HepG2 (cell line): ENCODE measurements around the gene SAC3D1. TPM values are rescaled to one million over a fixed set of nuclear protein-coding genes. Genes with fewer than 3 reads are reported as not detected.

ENCODE experiments used
- CHD2 ChIP-seq: IDR thresholded peaks from 2 replicates; pipeline ENCODE4 v1.6.1; 2011; ENCODE audit warnings: low read depth, low read length, improper control_type of control experiment
- DZIP1 ChIP-seq: sonication (generic); formaldehyde crosslinking; IDR thresholded peaks from 2 replicates; pipeline ENCODE4 v1.5.0; 2020; ENCODE audit warnings: mild to moderate bottlenecking, missing genetic modification reagents
- E2F1 ChIP-seq: sonication (generic); formaldehyde crosslinking; IDR thresholded peaks from 2 replicates; pipeline ENCODE4 v1.5.0; 2020; ENCODE audit warnings: missing genetic modification reagents
- GATAD2A ChIP-seq: IDR thresholded peaks from 2 replicates; pipeline ENCODE4 v1.6.1; 2016
- HNRNPH1 ChIP-seq: fragments of 200-400 bp; formaldehyde crosslinking; optimal IDR thresholded peaks from 2 replicates; pipeline ENCODE3; 2017; ENCODE audit warnings: mild to moderate bottlenecking, low read depth, low read length
- KLF13 ChIP-seq: sonication (generic); formaldehyde crosslinking; IDR thresholded peaks from 2 replicates; pipeline ENCODE4 v1.4.0; 2020; ENCODE audit warnings: mild to moderate bottlenecking, missing genetic modification reagents
- LBX2 ChIP-seq: sonication (generic); formaldehyde crosslinking; IDR thresholded peaks from 2 replicates; pipeline ENCODE4 v1.5.0; 2020; ENCODE audit warnings: missing genetic modification reagents, mild to moderate bottlenecking, borderline replicate concordance
- MBD4 ChIP-seq: IDR thresholded peaks from 2 replicates; pipeline ENCODE4 v1.6.1; 2012; ENCODE audit warnings: low read length, inconsistent platforms, borderline replicate concordance
- MED1 ChIP-seq: sonication (generic); formaldehyde crosslinking; IDR thresholded peaks from 2 replicates; pipeline ENCODE4 v1.4.0; 2020; ENCODE audit warnings: missing genetic modification reagents
- MTA1 ChIP-seq: sonication (generic); formaldehyde crosslinking; IDR thresholded peaks from 2 replicates; pipeline ENCODE4 v1.4.0; 2020; ENCODE audit warnings: missing genetic modification reagents, mild to moderate bottlenecking, borderline replicate concordance
- NR3C1 ChIP-seq: sonication (generic); formaldehyde crosslinking; IDR thresholded peaks from 2 replicates; pipeline ENCODE4 v1.4.0; 2020; ENCODE audit warnings: missing genetic modification reagents
- RFXANK ChIP-seq: IDR thresholded peaks from 2 replicates; pipeline ENCODE4 v1.6.1; 2016
- ZNF224 ChIP-seq: sonication (generic); formaldehyde crosslinking; IDR thresholded peaks from 2 replicates; pipeline ENCODE4 v1.5.0; 2020; ENCODE audit warnings: mild to moderate bottlenecking, missing genetic modification reagents
- ZNF776 ChIP-seq: sonication (generic); formaldehyde crosslinking; IDR thresholded peaks from 2 replicates; pipeline ENCODE4 v1.4.0; 2020; ENCODE audit warnings: mild to moderate bottlenecking, missing genetic modification reagents
- ZNF780A ChIP-seq: sonication (generic); formaldehyde crosslinking; IDR thresholded peaks from 2 replicates; pipeline ENCODE4 v1.8.0; 2022; ENCODE audit warnings: mild to moderate bottlenecking, missing genetic modification reagents, moderate library complexity
- ZSCAN25 ChIP-seq: sonication (generic); formaldehyde crosslinking; IDR thresholded peaks from 2 replicates; pipeline ENCODE4 v1.8.0; 2022; ENCODE audit warnings: mild to moderate bottlenecking, missing genetic modification reagents
- polyA plus RNA-seq, 8 experiments: library from polyadenylated mRNA; depleted of rRNA in 3 of 8; stranded (reverse) in 7 of 8; unstranded in 1 of 8; fragments of >200 nt; fragmentation: Illumina TruSeq in 4 of 8; extraction: Trizol in 4 of 8; gene quantifications; 2 replicates each; pipeline versions ENCODE4 v1.2.1 to v1.2.3, GENCODE V29; 2011 to 2016; ENCODE audit warnings: low read depth in 4 of 8, missing spikeins in 1 of 8, mixed read lengths in 1 of 8; ENCODE audit not compliant: insufficient read depth in 1 of 8
- total RNA-seq, 5 experiments: library from RNA; depleted of rRNA; stranded (reverse); fragments of >200 nt; fragmentation: Illumina TruSeq; extraction: Trizol; gene quantifications; 2 replicates each; pipeline ENCODE4 v1.2.3, GENCODE V29; 2016; ENCODE audit warnings: low read depth in 1 of 5
- TF ChIP-seq, protein P1 (sequence below): sonication (generic); formaldehyde crosslinking; IDR thresholded peaks from 2 replicates; pipeline ENCODE4 v1.5.0; 2020; ENCODE audit warnings: mild to moderate bottlenecking, missing genetic modification reagents
- TF ChIP-seq, protein P2 (sequence below): sonication (generic); formaldehyde crosslinking; conservative IDR thresholded peaks from 2 replicates; pipeline ENCODE4 v1.4.0; 2020; ENCODE audit warnings: missing genetic modification reagents
- TF ChIP-seq, protein P3 (sequence below): sonication (generic); formaldehyde crosslinking; IDR thresholded peaks from 2 replicates; pipeline ENCODE4 v1.4.0; 2020; ENCODE audit warnings: missing genetic modification reagents; ENCODE audit errors: not compliant biosample characterization
- TF ChIP-seq, protein P4 (sequence below): sonication (generic); formaldehyde crosslinking; IDR thresholded peaks from 2 replicates; pipeline ENCODE4 v1.4.0; 2020; ENCODE audit warnings: missing genetic modification reagents, mild to moderate bottlenecking, borderline replicate concordance

SAC3D1 gene
- total and polyA plus RNA-seq, 2 of the 13 experiments (the other 11 are each of a cell fraction or from before 2014, with no cell fraction given): 7.4 to 36.3 TPM

DNA sequence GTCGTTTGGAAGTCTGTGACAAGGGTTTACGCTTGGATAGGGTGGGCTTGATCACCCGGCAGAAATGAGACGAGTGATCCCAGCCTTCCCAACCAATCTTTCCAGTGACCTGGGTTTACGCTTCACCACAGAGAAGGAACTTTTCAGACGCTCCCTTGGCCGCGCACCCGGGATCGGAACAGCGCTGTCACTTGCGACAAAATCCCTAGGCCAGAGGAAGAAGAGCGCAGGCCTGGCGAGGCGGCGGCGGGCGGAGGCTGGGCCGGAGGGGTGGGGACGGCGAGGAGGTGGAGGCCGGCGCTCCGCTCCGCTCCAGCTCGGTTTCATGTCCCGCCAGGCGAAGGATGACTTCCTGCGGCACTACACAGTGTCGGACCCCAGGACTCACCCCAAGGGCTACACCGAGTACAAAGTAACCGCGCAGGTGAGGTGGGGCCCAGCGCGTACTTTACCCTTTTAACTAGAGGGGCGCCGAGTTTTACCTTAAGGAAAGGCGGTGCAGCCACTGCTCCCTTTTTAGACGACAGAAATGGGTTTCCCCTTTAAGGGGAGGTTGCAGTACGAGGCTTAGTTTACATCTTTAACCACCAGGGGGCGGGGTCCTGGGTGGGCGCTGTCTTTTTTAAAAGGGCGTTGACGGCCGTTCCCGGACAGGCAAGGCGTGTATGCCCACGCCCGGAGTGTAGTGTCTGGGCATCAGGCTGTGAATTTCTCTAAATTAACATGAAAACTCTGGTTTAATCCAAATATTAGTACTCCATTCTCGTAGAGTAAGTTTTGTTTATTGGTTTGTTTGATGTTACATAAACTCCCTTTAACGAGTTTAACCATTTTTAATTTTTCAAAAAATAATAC is 13.6 kb upstream of the SAC3D1 start, which contains the start of gene SNX15 (continued):
- 0 out of 2 replicates have a peak, but pooled peaks have one; percentile 89 for TF ChIP-seq DZIP1
- peak; percentile 67 for TF ChIP-seq MED1 (CRISPR knock-in tag)
- TF ChIP-seq GATAD2A: 0 out of 2 replicates have a peak, but pooled peaks have one; percentile 19
- TF ChIP-seq NR3C1 (CRISPR knock-in tag): no peak
- TF ChIP-seq, protein P1, sequence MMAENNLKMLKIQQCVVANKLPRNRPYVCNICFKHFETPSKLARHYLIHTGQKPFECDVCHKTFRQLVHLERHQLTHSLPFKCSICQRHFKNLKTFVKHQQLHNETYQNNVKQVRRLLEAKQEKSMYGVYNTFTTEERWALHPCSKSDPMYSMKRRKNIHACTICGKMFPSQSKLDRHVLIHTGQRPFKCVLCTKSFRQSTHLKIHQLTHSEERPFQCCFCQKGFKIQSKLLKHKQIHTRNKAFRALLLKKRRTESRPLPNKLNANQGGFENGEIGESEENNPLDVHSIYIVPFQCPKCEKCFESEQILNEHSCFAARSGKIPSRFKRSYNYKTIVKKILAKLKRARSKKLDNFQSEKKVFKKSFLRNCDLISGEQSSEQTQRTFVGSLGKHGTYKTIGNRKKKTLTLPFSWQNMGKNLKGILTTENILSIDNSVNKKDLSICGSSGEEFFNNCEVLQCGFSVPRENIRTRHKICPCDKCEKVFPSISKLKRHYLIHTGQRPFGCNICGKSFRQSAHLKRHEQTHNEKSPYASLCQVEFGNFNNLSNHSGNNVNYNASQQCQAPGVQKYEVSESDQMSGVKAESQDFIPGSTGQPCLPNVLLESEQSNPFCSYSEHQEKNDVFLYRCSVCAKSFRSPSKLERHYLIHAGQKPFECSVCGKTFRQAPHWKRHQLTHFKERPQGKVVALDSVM (CRISPR knock-in tag): peak; percentile 98
- TF ChIP-seq LBX2 (CRISPR knock-in tag): no peak
- TF ChIP-seq CHD2: no peak
- no peak for TF ChIP-seq ZNF780A (CRISPR knock-in tag)
- TF ChIP-seq ZNF224: peak; percentile 78; the same call in 1 of the 2 replicates
- TF ChIP-seq, protein P2, sequence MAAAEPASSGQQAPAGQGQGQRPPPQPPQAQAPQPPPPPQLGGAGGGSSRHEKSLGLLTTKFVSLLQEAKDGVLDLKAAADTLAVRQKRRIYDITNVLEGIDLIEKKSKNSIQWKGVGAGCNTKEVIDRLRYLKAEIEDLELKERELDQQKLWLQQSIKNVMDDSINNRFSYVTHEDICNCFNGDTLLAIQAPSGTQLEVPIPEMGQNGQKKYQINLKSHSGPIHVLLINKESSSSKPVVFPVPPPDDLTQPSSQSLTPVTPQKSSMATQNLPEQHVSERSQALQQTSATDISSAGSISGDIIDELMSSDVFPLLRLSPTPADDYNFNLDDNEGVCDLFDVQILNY (CRISPR knock-in tag): peak; percentile 28; the same call in 1 of the 2 replicates
- peak; percentile 86 for TF ChIP-seq ZSCAN25 (CRISPR knock-in tag)
- no peak for TF ChIP-seq ZNF776 (CRISPR knock-in tag)
- TF ChIP-seq, protein P3, sequence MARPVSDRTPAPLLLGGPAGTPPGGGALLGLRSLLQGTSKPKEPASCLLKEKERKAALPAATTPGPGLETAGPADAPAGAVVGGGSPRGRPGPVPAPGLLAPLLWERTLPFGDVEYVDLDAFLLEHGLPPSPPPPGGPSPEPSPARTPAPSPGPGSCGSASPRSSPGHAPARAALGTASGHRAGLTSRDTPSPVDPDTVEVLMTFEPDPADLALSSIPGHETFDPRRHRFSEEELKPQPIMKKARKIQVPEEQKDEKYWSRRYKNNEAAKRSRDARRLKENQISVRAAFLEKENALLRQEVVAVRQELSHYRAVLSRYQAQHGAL (CRISPR knock-in tag): no peak
- TF ChIP-seq KLF13 (CRISPR knock-in tag): 0 out of 2 replicates have a peak, but pooled peaks have one; percentile 55
- TF ChIP-seq HNRNPH1: peak; percentile 89
- TF ChIP-seq, protein P4, sequence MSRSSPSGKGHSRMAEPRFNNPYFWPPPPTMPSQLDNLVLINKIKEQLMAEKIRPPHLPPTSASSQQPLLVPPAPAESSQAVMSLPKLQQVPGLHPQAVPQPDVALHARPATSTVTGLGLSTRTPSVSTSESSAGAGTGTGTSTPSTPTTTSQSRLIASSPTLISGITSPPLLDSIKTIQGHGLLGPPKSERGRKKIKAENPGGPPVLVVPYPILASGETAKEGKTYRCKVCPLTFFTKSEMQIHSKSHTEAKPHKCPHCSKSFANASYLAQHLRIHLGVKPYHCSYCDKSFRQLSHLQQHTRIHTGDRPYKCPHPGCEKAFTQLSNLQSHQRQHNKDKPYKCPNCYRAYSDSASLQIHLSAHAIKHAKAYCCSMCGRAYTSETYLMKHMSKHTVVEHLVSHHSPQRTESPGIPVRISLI (CRISPR knock-in tag): no peak
- TF ChIP-seq MBD4: no peak
- peak; percentile 57; the same call in 1 of the 2 replicates for TF ChIP-seq E2F1 (CRISPR knock-in tag)
- no peak for TF ChIP-seq RFXANK (CRISPR knock-in tag)
- peak; percentile 75; the same call in 1 of the 2 replicates for TF ChIP-seq MTA1 (CRISPR knock-in tag)
